Body of pancreas (tissue), 4 donors: ENCODE results near the gene ACVRL1.

Source experiments
- CTCF ChIP-seq, 7 experiments: fragments of 450-650 bp in 4 of 7; fragments of 200-600 bp in 3 of 7; sonication (generic) in 3 of 7; IDR thresholded peaks; one replicate each; pipeline ENCODE4 v1.5.1; 2016 to 2019; ENCODE audit warnings: antibody characterized with exemption in 7 of 7
- POLR2A ChIP-seq, 3 donors: fragments of 450-650 bp; IDR thresholded peaks; one replicate each; pipeline ENCODE4 v1.6.1; 2016; ENCODE audit warnings: antibody characterized with exemption in 3 of 3, mild to moderate bottlenecking in 2 of 3

DNA sequence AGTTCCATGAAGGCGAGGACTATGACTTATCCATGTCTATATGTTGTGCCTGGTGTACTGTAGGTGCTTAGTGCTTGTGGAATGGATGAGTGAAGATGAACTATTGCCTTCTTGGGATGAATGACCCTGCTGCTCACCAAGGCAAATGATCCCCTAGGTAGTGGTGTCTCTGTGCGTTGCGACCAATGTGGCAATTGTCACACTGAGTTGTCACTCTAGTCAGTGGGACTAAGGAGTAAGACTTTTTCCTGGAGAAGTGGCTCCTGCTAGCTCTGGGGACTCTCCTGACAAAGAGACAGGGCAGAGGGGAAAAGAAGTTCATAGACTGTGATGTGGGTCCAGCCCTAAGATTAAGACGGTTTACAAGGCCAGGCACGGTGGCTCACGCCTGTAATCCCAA, 40.8 kb downstream of the ACVRL1 start:
- TF ChIP-seq CTCF (IDR thresholded peaks at IDR 0.05), result no peak
- TF ChIP-seq POLR2A (IDR thresholded peaks at IDR 0.05), result no peak
